ENCODE results near the gene CHPF2.

The CHPF2 gene

GRCh38 chr7:151233804-151234203 lies 1.5 kb downstream of the CHPF2 start:
- H3K4me3 Mint-ChIP-seq, result peak overlapping the region; percentile 100
- peaks cover 10% of the 10 kb centered on the region for H3K36me3 Mint-ChIP-seq (ENCODE audit: low read depth)
- H3K27ac Mint-ChIP-seq, result peak overlapping the region; percentile 100
- peaks cover 6% of the 10 kb centered on the region for H3K27me3 Mint-ChIP-seq (ENCODE audit: low read depth)
- peaks cover 24% of the 10 kb centered on the region for H3K4me1 Mint-ChIP-seq (ENCODE audit: low read depth)
- H3K9me3 Mint-ChIP-seq, result no peaks in the 10 kb centered on the region

GRCh38 chr7:151235091-151235787 lies 3.0 kb downstream of the CHPF2 start:
- peaks cover 2% of the 10 kb centered on the region for H3K27me3 Mint-ChIP-seq (ENCODE audit: low read depth)
- no peaks in the 10 kb centered on the region for H3K9me3 Mint-ChIP-seq
- H3K27ac Mint-ChIP-seq, result no peak overlapping the region
- peaks cover 12% of the 10 kb centered on the region for H3K36me3 Mint-ChIP-seq (ENCODE audit: low read depth)
- H3K4me1 Mint-ChIP-seq (ENCODE audit: low read depth), result peaks cover 24% of the 10 kb centered on the region
- H3K4me3 Mint-ChIP-seq, result peak overlapping the region; percentile 10

GRCh38 chr7:151236406-151236805 lies 4.1 kb downstream of the CHPF2 start:
- H3K9me3 Mint-ChIP-seq, result no peaks in the 10 kb centered on the region
- H3K36me3 Mint-ChIP-seq (ENCODE audit: low read depth), result peaks cover 12% of the 10 kb centered on the region
- peaks cover 24% of the 10 kb centered on the region for H3K4me1 Mint-ChIP-seq (ENCODE audit: low read depth)
- no peaks in the 10 kb centered on the region for H3K27me3 Mint-ChIP-seq (ENCODE audit: low read depth)
- no peak overlapping the region for H3K4me3 Mint-ChIP-seq
- no peak overlapping the region for H3K27ac Mint-ChIP-seq

DNA sequence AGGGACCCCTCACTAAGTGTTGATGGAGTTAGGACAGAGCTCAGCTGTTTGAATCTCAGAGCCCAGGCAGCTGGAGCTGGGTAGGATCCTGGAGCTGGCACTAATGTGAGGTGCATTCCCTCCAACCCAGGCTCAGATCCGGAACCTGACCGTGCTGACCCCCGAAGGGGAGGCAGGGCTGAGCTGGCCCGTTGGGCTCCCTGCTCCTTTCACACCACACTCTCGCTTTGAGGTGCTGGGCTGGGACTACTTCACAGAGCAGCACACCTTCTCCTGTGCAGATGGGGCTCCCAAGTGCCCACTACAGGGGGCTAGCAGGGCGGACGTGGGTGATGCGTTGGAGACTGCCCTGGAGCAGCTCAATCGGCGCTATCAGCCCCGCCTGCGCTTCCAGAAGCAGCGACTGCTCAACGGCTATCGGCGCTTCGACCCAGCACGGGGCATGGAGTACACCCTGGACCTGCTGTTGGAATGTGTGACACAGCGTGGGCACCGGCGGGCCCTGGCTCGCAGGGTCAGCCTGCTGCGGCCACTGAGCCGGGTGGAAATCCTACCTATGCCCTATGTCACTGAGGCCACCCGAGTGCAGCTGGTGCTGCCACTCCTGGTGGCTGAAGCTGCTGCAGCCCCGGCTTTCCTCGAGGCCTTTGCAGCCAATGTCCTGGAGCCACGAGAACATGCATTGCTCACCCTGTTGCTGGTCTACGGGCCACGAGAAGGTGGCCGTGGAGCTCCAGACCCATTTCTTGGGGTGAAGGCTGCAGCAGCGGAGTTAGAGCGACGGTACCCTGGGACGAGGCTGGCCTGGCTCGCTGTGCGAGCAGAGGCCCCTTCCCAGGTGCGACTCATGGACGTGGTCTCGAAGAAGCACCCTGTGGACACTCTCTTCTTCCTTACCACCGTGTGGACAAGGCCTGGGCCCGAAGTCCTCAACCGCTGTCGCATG lies 5.2 kb downstream of the CHPF2 start:
- no peak overlapping the region for H3K4me3 Mint-ChIP-seq
- H3K9me3 Mint-ChIP-seq, result no peaks in the 10 kb centered on the region
- H3K4me1 Mint-ChIP-seq (ENCODE audit: low read depth), result peaks cover 17% of the 10 kb centered on the region
- H3K27me3 Mint-ChIP-seq (ENCODE audit: low read depth), result no peaks in the 10 kb centered on the region
- H3K27ac Mint-ChIP-seq, result no peak overlapping the region
- peaks cover 12% of the 10 kb centered on the region for H3K36me3 Mint-ChIP-seq (ENCODE audit: low read depth)

- Mint-ChIP-seq H3K27me3 (ENCODE audit: low read depth) (no peaks in the 10 kb centered on the region), H3K4me1 (ENCODE audit: low read depth) (peaks cover 19% of the 10 kb centered on the region), H3K9me3 (no peaks in the 10 kb centered on the region), H3K36me3 (ENCODE audit: low read depth) (peaks cover 9% of the 10 kb centered on the region), H3K27ac (no peak overlapping the region), H3K4me3 (no peak overlapping the region)
Observed at GRCh38 chr7:151238190-151238810, 6.0 kb downstream of the CHPF2 start.

DNA sequence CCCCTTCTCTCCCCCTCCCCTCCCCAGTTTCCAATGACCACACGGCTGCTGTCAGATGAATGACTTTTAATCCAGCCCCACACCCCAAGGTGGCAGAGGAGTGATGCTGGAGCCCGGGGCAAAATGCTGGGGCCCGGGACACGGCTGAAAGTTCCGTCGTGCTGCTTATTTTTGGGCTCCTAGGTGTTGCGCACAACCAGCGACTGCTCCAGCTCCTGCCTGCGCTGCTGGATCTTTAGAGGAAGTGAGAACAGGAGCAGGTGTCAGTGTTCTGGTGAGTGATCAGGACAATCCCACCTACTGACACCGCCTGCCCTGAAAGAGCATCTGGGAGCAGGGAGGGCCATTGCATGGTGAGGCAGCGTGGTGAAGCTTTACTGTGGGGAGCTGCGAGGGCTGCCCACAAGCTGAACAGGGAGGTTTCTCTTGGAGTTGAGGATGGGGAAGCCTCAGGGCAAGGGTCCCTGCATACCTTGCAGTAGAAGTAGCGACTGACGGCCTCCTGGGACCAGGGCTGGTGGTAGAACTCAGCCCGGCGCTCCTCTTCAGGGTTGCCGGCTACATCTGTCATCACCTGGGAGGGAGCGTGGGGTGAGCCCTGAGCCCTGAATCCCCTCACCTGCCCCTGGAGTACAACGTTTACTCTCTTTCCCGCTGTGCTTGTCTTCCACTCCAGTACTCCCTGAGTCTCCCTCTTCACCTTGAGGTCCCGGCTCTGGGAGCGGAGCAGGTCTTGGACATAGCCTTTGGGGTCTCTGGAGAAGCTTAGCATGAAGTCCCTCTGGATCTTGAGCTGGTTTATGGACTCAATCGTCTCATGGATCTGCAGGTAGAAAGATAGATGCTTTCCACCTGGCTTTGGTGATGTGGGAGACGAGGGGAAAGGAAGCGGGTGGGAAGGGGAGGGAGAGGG lies 6.9 kb downstream of the CHPF2 start:
- H3K4me1 Mint-ChIP-seq (ENCODE audit: low read depth), result peaks cover 21% of the 10 kb centered on the region
- peaks cover 6% of the 10 kb centered on the region for H3K36me3 Mint-ChIP-seq (ENCODE audit: low read depth)
- H3K4me3 Mint-ChIP-seq, result no peak overlapping the region
- no peaks in the 10 kb centered on the region for H3K9me3 Mint-ChIP-seq
- H3K27me3 Mint-ChIP-seq (ENCODE audit: low read depth), result no peaks in the 10 kb centered on the region
- H3K27ac Mint-ChIP-seq, result no peak overlapping the region

- Mint-ChIP-seq H3K4me1 (ENCODE audit: low read depth) (peaks cover 25% of the 10 kb centered on the region), H3K9me3 (no peaks in the 10 kb centered on the region), H3K27ac (no peak overlapping the region), H3K27me3 (ENCODE audit: low read depth) (peaks cover 6% of the 10 kb centered on the region), H3K4me3 (no peak overlapping the region), H3K36me3 (ENCODE audit: low read depth) (peaks cover 6% of the 10 kb centered on the region)
Observed at GRCh38 chr7:151239837-151240459, 7.7 kb downstream of the CHPF2 start.

GRCh38 chr7:151240536-151240935 lies 8.3 kb downstream of the CHPF2 start:
- Mint-ChIP-seq H3K27me3 (ENCODE audit: low read depth) (peaks cover 7% of the 10 kb centered on the region), H3K9me3 (no peaks in the 10 kb centered on the region), H3K4me1 (ENCODE audit: low read depth) (peaks cover 23% of the 10 kb centered on the region), H3K36me3 (ENCODE audit: low read depth) (peaks cover 6% of the 10 kb centered on the region), H3K4me3 (no peak overlapping the region), H3K27ac (no peak overlapping the region)

DNA sequence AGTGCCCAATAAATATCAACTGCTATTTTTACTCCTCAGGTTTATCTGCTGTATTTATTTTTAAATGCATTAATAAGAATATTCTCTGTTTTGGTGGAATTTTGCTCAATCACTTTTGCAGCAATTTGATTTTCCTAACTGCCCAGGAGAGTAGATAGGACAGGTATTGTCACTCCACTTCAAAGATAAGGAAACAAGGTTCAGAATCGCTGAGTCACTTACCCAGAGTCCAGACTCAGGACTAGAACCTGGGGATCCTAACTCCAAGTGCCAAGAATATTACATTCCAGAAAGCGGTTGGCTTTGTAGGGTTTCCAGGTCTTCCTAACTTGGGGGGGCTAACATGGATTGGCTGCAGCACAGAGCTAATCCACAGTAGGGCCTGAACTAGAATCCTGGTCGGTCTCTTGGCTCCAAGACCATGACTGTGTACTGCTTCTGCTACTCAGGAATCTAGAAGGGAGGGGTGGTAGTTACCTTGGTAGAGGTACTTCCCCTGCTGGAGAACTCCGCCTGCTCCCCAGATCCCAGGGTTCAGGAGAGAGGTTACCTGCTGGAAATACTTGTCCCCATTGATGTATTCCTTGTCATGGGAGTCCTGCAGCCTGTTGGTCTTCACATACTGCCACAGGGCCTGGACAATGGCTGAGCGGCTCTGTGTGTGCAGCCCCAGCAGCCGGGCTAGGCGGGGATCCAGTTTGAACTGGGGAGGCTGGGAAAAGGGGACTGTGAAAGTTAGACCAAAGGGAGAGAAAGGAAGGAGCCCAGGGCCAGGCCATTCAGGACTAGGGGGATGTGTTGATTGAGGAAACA lies 8.9 kb downstream of the CHPF2 start:
- peaks cover 6% of the 10 kb centered on the region for H3K36me3 Mint-ChIP-seq (ENCODE audit: low read depth)
- H3K4me1 Mint-ChIP-seq (ENCODE audit: low read depth), result peaks cover 23% of the 10 kb centered on the region
- H3K4me3 Mint-ChIP-seq, result no peak overlapping the region
- H3K27ac Mint-ChIP-seq, result no peak overlapping the region
- H3K27me3 Mint-ChIP-seq (ENCODE audit: low read depth), result peaks cover 12% of the 10 kb centered on the region
- no peaks in the 10 kb centered on the region for H3K9me3 Mint-ChIP-seq

GRCh38 chr7:151241755-151242096 lies 9.4 kb downstream of the CHPF2 start:
- Mint-ChIP-seq H3K27me3 (ENCODE audit: low read depth) (peaks cover 17% of the 10 kb centered on the region), H3K36me3 (ENCODE audit: low read depth) (peaks cover 5% of the 10 kb centered on the region), H3K9me3 (no peaks in the 10 kb centered on the region), H3K4me1 (ENCODE audit: low read depth) (peaks cover 23% of the 10 kb centered on the region), H3K4me3 (no peak overlapping the region), H3K27ac (no peak overlapping the region)

DNA sequence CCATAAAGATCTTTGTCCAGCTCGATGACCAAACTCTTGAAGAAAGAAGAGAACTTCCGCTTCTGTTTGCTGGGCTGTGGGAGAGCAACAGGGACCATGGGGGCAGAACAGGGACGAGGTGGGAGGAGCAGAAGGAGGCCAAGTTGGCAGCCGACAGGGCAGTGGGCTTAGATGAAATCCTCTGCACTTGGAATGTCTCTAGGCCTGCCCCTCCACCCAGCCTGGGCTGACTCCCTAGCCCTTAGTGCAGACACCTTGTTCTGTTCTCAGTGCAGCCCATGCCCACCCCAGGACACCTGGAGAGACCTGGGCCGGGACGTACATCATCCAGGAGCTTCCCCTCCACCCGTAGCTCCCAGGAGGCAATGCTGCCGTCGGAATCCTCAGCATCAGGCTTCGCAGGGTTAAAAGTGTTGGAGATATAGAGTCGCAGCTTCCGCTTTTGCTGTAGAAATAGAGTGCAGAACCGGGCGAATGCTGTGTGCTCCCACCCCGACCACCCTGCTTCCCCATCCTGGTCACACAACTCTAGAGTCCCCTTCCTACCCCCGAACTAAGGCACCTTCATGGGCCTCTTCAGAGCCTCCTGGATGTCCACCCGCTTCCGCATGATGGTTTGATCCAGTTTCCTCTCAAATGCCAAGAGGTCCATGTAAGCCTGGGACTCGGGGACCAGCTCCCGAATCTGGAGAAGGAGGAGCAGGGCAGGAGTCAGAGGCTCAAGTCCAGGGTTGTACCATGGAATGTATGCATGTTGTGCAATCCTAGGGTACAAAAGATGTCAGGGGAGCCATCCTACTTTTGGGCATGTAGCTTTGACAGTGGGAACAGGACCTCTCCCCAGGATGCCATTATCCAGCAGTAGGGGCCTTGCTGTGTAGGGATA lies 10.1 kb downstream of the CHPF2 start:
- Mint-ChIP-seq H3K36me3 (ENCODE audit: low read depth) (peaks cover 2% of the 10 kb centered on the region), H3K9me3 (no peaks in the 10 kb centered on the region), H3K4me3 (no peak overlapping the region), H3K27ac (no peak overlapping the region), H3K27me3 (ENCODE audit: low read depth) (peaks cover 24% of the 10 kb centered on the region), H3K4me1 (ENCODE audit: low read depth) (peaks cover 25% of the 10 kb centered on the region)

DNA sequence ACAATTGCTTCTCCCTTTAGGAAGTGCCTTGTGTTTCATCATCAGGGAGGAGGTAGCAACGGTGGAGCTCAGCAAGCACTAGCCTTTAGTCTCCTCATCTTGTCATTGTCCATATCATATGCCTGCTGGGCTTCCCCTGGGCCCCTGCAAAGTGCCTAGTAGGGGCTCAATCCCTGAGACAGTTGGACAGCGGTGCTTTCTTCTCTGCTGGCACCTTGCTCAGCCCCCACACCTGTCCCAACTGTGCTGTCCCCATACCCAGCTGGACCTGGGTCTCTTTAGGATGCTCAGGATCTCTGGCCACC lies 10.7 kb downstream of the CHPF2 start:
- Mint-ChIP-seq H3K27ac (no peak overlapping the region), H3K36me3 (ENCODE audit: low read depth) (peaks cover 2% of the 10 kb centered on the region), H3K4me1 (ENCODE audit: low read depth) (peaks cover 29% of the 10 kb centered on the region), H3K4me3 (no peak overlapping the region), H3K27me3 (ENCODE audit: low read depth) (peaks cover 30% of the 10 kb centered on the region), H3K9me3 (no peaks in the 10 kb centered on the region)

Data from T-helper 1 cell treated with Interleukin-12 subunit alpha and Interleukin-12 subunit beta and Interleukin-4 antibody, amounts not matched to agents 30 μg/mL and 1 μg/mL, for 36 hours (primary cell).